Measurements from ENCODE around the gene SH2D3A. TPM values are rescaled to one million over a fixed set of nuclear protein-coding genes. Genes with fewer than 3 reads are reported as not detected.

The SH2D3A gene
- total and polyA plus RNA-seq, 2 of the 8 experiments (the other 6 are each of a cell fraction or from before 2014, with no cell fraction given), result 14.5 to 22.1 TPM

GRCh38 chr19:6737873-6738786, 29.1 kb downstream of the SH2D3A start:
- no peak overlapping the region for H3K14ac ChIP-seq (ENCODE audit: insufficient read length)
- H2AFZ ChIP-seq (ENCODE audit: low read length), result peak overlapping the region; percentile 16; the same call in 1 of the 2 replicates
- H2BK20ac ChIP-seq (ENCODE audit: low read length), result 0 out of 2 replicates have a peak overlapping the region, but pooled peaks have one; percentile 9
- H3K23ac ChIP-seq (ENCODE audit: insufficient read length), result no peak overlapping the region
- H3K27ac ChIP-seq (ENCODE audit: low read depth, low read length), result peak overlapping the region; percentile 66
- no peak overlapping the region for H3K56ac ChIP-seq (replicated peaks; ENCODE audit: insufficient read length, low read depth, low read length)
- peaks cover 17% of the 10 kb centered on the region for H3K23me2 ChIP-seq (ENCODE audit: low read depth, low read length)
- peaks cover 0 to 3% of the 10 kb centered on the region in 2 experiments for H4K20me1 ChIP-seq (replicated peaks in 1 of 2; ENCODE audit: control insufficient read depth in 1 of 2, insufficient read depth in 2 of 2, low read length in 2 of 2)
- H4K5ac ChIP-seq (ENCODE audit: insufficient read length, low read depth, low read length), result peak overlapping the region; percentile 37
- H3K79me2 ChIP-seq (ENCODE audit: control insufficient read depth in 1 of 2, insufficient read depth in 2 of 2, low read length in 2 of 2), result peaks cover 0 to 13% of the 10 kb centered on the region in 2 experiments; a peak in 1 of 4 replicates
- H3K9ac ChIP-seq (replicated peaks in 1 of 4; ENCODE audit: extremely low read depth in 1 of 4, low read depth in 3 of 4, low read length in 3 of 4), result peak overlapping the region in 2 of 4 experiments; percentile 5 to 10; a peak in 1 of 7 replicates
- no peaks in the 10 kb centered on the region for H3K9me3 ChIP-seq (ENCODE audit: insufficient read depth in 2 of 2, low read depth in 1 of 2, low read length in 1 of 2)
- peak overlapping the region; percentile 88 for H4K91ac ChIP-seq (replicated peaks; ENCODE audit: insufficient read length, low read length)
- H2BK120ac ChIP-seq (replicated peaks; ENCODE audit: low read depth, low read length), result no peak overlapping the region
- peak overlapping the region; percentile 91 for H2BK12ac ChIP-seq (ENCODE audit: low read depth, low read length)
- H3K4me3 ChIP-seq (ENCODE audit: extremely low read depth in 1 of 4, insufficient read depth in 2 of 4, low read depth in 3 of 4, low read length in 4 of 4), result peak overlapping the region in 1 of 4 experiments; percentile 55; a peak in 3 of 8 replicates
- DNase-seq (ENCODE audit: low read depth in 1 of 2, low spot score in 2 of 2) (peak in 1 of 2 experiments; percentile 78), FAIRE-seq (peak; percentile 99)
- peak overlapping the region; percentile 76 for H4K8ac ChIP-seq (ENCODE audit: extremely low read depth, insufficient read depth, low read length)
- no peaks in the 10 kb centered on the region for H3K27me3 ChIP-seq (replicated peaks in 1 of 4; ENCODE audit: control insufficient read depth in 3 of 4, extremely low read depth in 1 of 4, insufficient read depth in 3 of 4, low read length in 3 of 4)
- CTCF ChIA-PET (ENCODE audit: partially characterized antibody), result interaction anchor here (0.6 to 4.7 kb wide), 18 partner anchors 9 to 222 kb away, joined by 3 to 31 read pairs (median 4); partner anchors contain the start of genes C3 and VAV1
- peaks cover 4 to 32% (median 20%) of the 10 kb centered on the region in 4 experiments for H3K4me1 ChIP-seq (replicated peaks in 1 of 4; ENCODE audit: control insufficient read depth in 3 of 4, insufficient read depth in 4 of 4, low read length in 3 of 4)
- POLR2A ChIA-PET (ENCODE audit: partially characterized antibody), result interaction anchor here (0.6 to 9.7 kb wide), 16 partner anchors 10 to 460 kb away, joined by 3 to 110 read pairs (median 3); partner anchors contain the start of genes SH2D3A, TNFSF9 and VAV1
- H2AK5ac ChIP-seq (ENCODE audit: low read depth, low read length), result no peak overlapping the region
- WGBS, 2 experiments (ENCODE audit: extremely low coverage in 1 of 2, insufficient coverage in 1 of 2, insufficient read length in 1 of 2, insufficient replicate concordance in 2 of 2, low coverage in 1 of 2, low lambda C conversion rate in 2 of 2, missing lambda C conversion rate in 1 of 2), result 25% methylated on average over 13 of the region's 13 CpGs; no CpG with 5 or more reads in 1 of the 2 experiments
- H2BK15ac ChIP-seq (ENCODE audit: low read length), result peak overlapping the region; percentile 65; the same call in 1 of the 2 replicates
- peak overlapping the region; percentile 13 for H3K4ac ChIP-seq (replicated peaks; ENCODE audit: insufficient read length, low read depth, low read length)
- peak overlapping the region; percentile 59 to 78 for H3K4me2 ChIP-seq (ENCODE audit: insufficient read depth in 1 of 2, low read depth in 2 of 2, low read length in 2 of 2)
- H3K18ac ChIP-seq (ENCODE audit: extremely low read depth, low read length), result peak overlapping the region; percentile 85
- peak overlapping the region; percentile 69 for H2BK5ac ChIP-seq (ENCODE audit: low read depth, low read length)
- peaks cover 0 to 9% (median 1%) of the 10 kb centered on the region in 4 experiments; a peak in 3 of 8 replicates for H3K36me3 ChIP-seq (ENCODE audit: control insufficient read depth in 2 of 4, insufficient read depth in 4 of 4, low read length in 3 of 4)
- peaks cover 5% of the 10 kb centered on the region for H3K79me1 ChIP-seq (ENCODE audit: low read depth, low read length)
- TF ChIP-seq RAD21 (IDR thresholded peaks at IDR 0.05 in 1 of 2, conservative IDR thresholded peaks at IDR 0.05 in 1 of 2; ENCODE audit: low read depth in 2 of 2, low read length in 2 of 2) (peak; percentile 64 to 74), CREB1 (IDR thresholded peaks at IDR 0.05) (no peak), SAP30 (IDR thresholded peaks at IDR 0.05; ENCODE audit: insufficient read depth, insufficient replicate concordance, low read length) (no peak), GABPA (IDR thresholded peaks at IDR 0.05; ENCODE audit: borderline replicate concordance, insufficient read depth, low read length) (peak; percentile 67; the same call in 1 of the 2 replicates), TBP (IDR thresholded peaks at IDR 0.05; ENCODE audit: low read depth, low read length) (no peak)
- TF ChIP-seq, protein P1, sequence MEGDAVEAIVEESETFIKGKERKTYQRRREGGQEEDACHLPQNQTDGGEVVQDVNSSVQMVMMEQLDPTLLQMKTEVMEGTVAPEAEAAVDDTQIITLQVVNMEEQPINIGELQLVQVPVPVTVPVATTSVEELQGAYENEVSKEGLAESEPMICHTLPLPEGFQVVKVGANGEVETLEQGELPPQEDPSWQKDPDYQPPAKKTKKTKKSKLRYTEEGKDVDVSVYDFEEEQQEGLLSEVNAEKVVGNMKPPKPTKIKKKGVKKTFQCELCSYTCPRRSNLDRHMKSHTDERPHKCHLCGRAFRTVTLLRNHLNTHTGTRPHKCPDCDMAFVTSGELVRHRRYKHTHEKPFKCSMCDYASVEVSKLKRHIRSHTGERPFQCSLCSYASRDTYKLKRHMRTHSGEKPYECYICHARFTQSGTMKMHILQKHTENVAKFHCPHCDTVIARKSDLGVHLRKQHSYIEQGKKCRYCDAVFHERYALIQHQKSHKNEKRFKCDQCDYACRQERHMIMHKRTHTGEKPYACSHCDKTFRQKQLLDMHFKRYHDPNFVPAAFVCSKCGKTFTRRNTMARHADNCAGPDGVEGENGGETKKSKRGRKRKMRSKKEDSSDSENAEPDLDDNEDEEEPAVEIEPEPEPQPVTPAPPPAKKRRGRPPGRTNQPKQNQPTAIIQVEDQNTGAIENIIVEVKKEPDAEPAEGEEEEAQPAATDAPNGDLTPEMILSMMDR (IDR thresholded peaks at IDR 0.05; ENCODE audit: control extremely low read depth in 1 of 3, insufficient read depth in 1 of 3, low read depth in 1 of 3, low read length in 3 of 3), result peak; percentile 55 to 75 (median 69)

Data from H1 (cell line).